Endothelial cell of umbilical vein (primary cell): Measurements from ENCODE around the gene PRCD. TPM values are rescaled to one million over a fixed set of nuclear protein-coding genes. Genes with fewer than 3 reads are reported as not detected.

Source experiments
- BruUV-seq: library from RNA; stranded (reverse); fragments of 400-500 nt; replicated peaks from 2 replicates; lab custom pipeline; 2021; lab: Mats Ljungman, UMichigan
- CTCF ChIA-PET: fragments of 300-600, 350-600 bp; sonication (Branson Sonifier 250); formaldehyde crosslinking; loops from one replicate; lab custom pipeline; 2021; ENCODE audit warnings: antibody characterized with exemption, inconsistent platforms; lab: Charles Lee
- POLR2A ChIA-PET: fragments of 300-600, 350-600 bp; sonication (Branson Sonifier 250); formaldehyde crosslinking; loops from one replicate; lab custom pipeline; 2021; ENCODE audit warnings: antibody characterized with exemption, inconsistent platforms; lab: Charles Lee
- DNase-seq: peaks from one replicate; pipeline ENCODE4 v3.0.0-alpha.2; 2011; ENCODE audit warnings: low read depth, low spot score
- FAIRE-seq: peaks from 2 replicates; lab custom pipeline; 2011; peaks lifted over from hg19 to GRCh38; lab: Jason Lieb, UNC
- H2AFZ ChIP-seq: 2 replicates; pipeline ENCODE4 v1.6.0; 2012; ENCODE audit warnings: low read depth, low read length, control low read depth, inconsistent platforms
- H3K27ac ChIP-seq: 2 replicates; pipeline ENCODE4 v1.5.1; 2011; ENCODE audit warnings: low read depth, mild to moderate bottlenecking, control low read depth, low read length, moderate library complexity; ENCODE audit not compliant: insufficient read depth
- H3K27me3 ChIP-seq, 2 experiments: 2 replicates each; pipeline versions ENCODE4 v1.6.0 to v1.6.1; 2011; ENCODE audit warnings: low read length in 2 of 2, mixed read lengths in 1 of 2; ENCODE audit not compliant: control insufficient read depth in 2 of 2, insufficient read depth in 2 of 2
- H3K36me3 ChIP-seq, 2 experiments: 2 replicates in 1 of 2; 3 replicates in 1 of 2; pipeline ENCODE4 v1.5.1; 2011; ENCODE audit warnings: low read length in 2 of 2, mild to moderate bottlenecking in 1 of 2, moderate library complexity in 1 of 2; ENCODE audit not compliant: control insufficient read depth in 2 of 2, insufficient read depth in 2 of 2; ENCODE audit errors: extremely low read depth in 1 of 2
- H3K4me1 ChIP-seq: 3 replicates; pipeline ENCODE4 v1.5.1; 2011; ENCODE audit warnings: mild to moderate bottlenecking, low read length; ENCODE audit not compliant: control insufficient read depth, insufficient read depth; ENCODE audit errors: extremely low read depth
- H3K4me2 ChIP-seq: 2 replicates; pipeline ENCODE4 v1.6.1; 2011; ENCODE audit warnings: low read length, control low read depth, mixed read lengths; ENCODE audit not compliant: insufficient read depth
- H3K4me3 ChIP-seq, 3 experiments: fragments of 200-600 bp in 1 of 3; sonication (generic), shearing (Covaris generic) in 1 of 3; replicated peaks in 1 of 3; 2 replicates each; pipeline ENCODE4 v1.5.1; 2011 to 2016; ENCODE audit warnings: control low read depth in 3 of 3, low read length in 3 of 3, mild to moderate bottlenecking in 2 of 3, inconsistent platforms in 1 of 3, low read depth in 1 of 3, moderate library complexity in 1 of 3; ENCODE audit not compliant: insufficient read depth in 1 of 3
- H3K79me2 ChIP-seq: 2 replicates; pipeline ENCODE4 v1.6.0; 2012; ENCODE audit warnings: low read length, inconsistent platforms; ENCODE audit not compliant: control insufficient read depth, insufficient read depth
- H3K9ac ChIP-seq: replicated peaks from 2 replicates; pipeline ENCODE3; 2011; ENCODE audit warnings: low read length, control low read depth; ENCODE audit not compliant: insufficient read depth; ENCODE audit errors: extremely low read depth
- H3K9me1 ChIP-seq: replicated peaks from 3 replicates; pipeline ENCODE4 v1.6.0; 2011; ENCODE audit warnings: mild to moderate bottlenecking, low read length; ENCODE audit not compliant: control insufficient read depth, insufficient read depth; ENCODE audit errors: extremely low read depth
- H3K9me3 ChIP-seq: replicated peaks from 2 replicates; pipeline ENCODE4 v1.5.1; 2012; ENCODE audit warnings: low read length, inconsistent platforms; ENCODE audit not compliant: control insufficient read depth, insufficient read depth
- H4K20me1 ChIP-seq: replicated peaks from 2 replicates; pipeline ENCODE3; 2011; ENCODE audit warnings: mild to moderate bottlenecking, low read length; ENCODE audit not compliant: control insufficient read depth, insufficient read depth; ENCODE audit errors: extremely low read depth
- CTCF ChIP-seq, 2 donors: IDR thresholded peaks; 1 replicate in 1 of 2; 2 replicates in 1 of 2; pipeline ENCODE4 v1.5.1; 2011; ENCODE audit warnings: low read length in 2 of 2, mild to moderate bottlenecking in 2 of 2, moderate library complexity in 2 of 2, control low read depth in 1 of 2, inconsistent platforms in 1 of 2, low read depth in 1 of 2; ENCODE audit not compliant: insufficient read depth in 1 of 2; ENCODE audit errors: extremely low read depth in 1 of 2
- EZH2 ChIP-seq: IDR thresholded peaks from 2 replicates; pipeline ENCODE4 v1.6.1; 2012; ENCODE audit warnings: borderline replicate concordance, low read depth, mild to moderate bottlenecking, moderate library complexity, low read length, inconsistent platforms; ENCODE audit not compliant: severe bottlenecking
- GATA2 ChIP-seq: IDR thresholded peaks from 2 replicates; pipeline ENCODE4 v1.7.0; 2011; ENCODE audit warnings: low read depth, mild to moderate bottlenecking, moderate library complexity, mixed read lengths, low read length; ENCODE audit not compliant: insufficient read length, insufficient read depth
- JUN ChIP-seq: IDR thresholded peaks from 2 replicates; pipeline ENCODE4 v1.6.1; 2011; ENCODE audit warnings: borderline replicate concordance, low read depth; ENCODE audit not compliant: insufficient read length, insufficient read depth
- MYC ChIP-seq: IDR thresholded peaks from one replicate; pipeline ENCODE4 v1.6.1; 2011; ENCODE audit warnings: mild to moderate bottlenecking, low read depth, low read length
- POLR2A ChIP-seq: IDR thresholded peaks from 2 replicates; pipeline ENCODE4 v1.6.1; 2012; ENCODE audit warnings: low read depth, mild to moderate bottlenecking, control low read depth, low read length
- POLR2AphosphoS5 ChIP-seq: IDR thresholded peaks from 2 replicates; pipeline ENCODE4 v1.6.1; 2012; ENCODE audit warnings: low read depth, mild to moderate bottlenecking, control low read depth, low read length, moderate library complexity; ENCODE audit not compliant: insufficient read depth
- dilution Hi-C: fragments of 300-500 bp; cut with MboI; formaldehyde crosslinking; loops from one replicate; pipeline ENCODE4 v1.15.0; 2019; ENCODE audit warnings: low sequenced_read_pairs; ENCODE audit not compliant: extremely low pct_ligation_motif_present
- intact Hi-C: fragments of 100-400 bp; cut with micrococcal nuclease; formaldehyde crosslinking; loops from one replicate; pipeline ENCODE4 v1.10.0; 2022
- polyA plus RNA-seq, 4 experiments: library from polyadenylated mRNA; depleted of rRNA in 3 of 4; stranded (reverse) in 3 of 4; unstranded in 1 of 4; fragments of >200 nt; gene quantifications; 2 replicates each; pipeline versions ENCODE4 v1.2.1 to v1.2.3, GENCODE V29; 2011 to 2012; ENCODE audit warnings: missing spikeins in 1 of 4
- total RNA-seq: library from RNA; stranded (reverse); gene quantifications from 2 replicates; pipeline ENCODE4 v1.2.3, GENCODE V29; 2021

The PRCD gene
- total and polyA plus RNA-seq, 2 donors (not counting 3 experiments of a cell fraction or from before 2014, with no cell fraction given) = not detected

DNA sequence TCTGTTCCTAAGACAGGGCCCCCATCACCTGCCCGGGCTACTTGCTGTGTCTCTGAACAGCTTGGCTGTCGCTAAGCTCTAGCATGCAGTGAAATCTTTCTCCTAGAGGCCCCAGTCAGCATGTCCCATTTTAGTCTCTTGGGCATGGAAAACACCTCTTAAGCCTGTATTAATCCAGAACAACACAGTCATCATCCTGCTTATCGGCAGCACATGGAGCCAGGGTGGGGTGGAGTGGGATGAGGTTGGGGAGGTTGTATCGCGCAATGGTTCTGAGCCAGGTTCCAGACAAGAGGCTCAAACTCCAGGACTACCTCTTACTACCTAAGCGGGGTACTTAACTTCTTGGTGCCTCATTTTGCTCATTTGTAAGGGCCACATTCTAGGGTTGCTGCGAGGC, 38.0 kb downstream of the PRCD start:
- Histone ChIP-seq H4K20me1 (no peaks in the 10 kb centered on the region), H3K79me2 (no peaks in the 10 kb centered on the region), H3K9ac (no peak overlapping the region), H3K4me3 (no peak overlapping the region), H3K9me1 (no peaks in the 10 kb centered on the region), H3K4me1 (no peaks in the 10 kb centered on the region), H3K9me3 (no peaks in the 10 kb centered on the region), H3K4me2 (no peak overlapping the region), H2AFZ (no peak overlapping the region), H3K27ac (no peak overlapping the region), H3K36me3 (no peaks in the 10 kb centered on the region), H3K27me3 (no peaks in the 10 kb centered on the region)
- dilution Hi-C loops = no loop called here
- no peak for FAIRE-seq
- no peak for TF ChIP-seq POLR2A
- TF ChIP-seq GATA2 = no peak
- no peak for TF ChIP-seq MYC
- TF ChIP-seq POLR2AphosphoS5 = no peak
- no peak for TF ChIP-seq EZH2
- TF ChIP-seq CTCF (IDR thresholded peaks at IDR 0.05; ENCODE audit: extremely low read depth in 1 of 2, insufficient read depth in 1 of 2, low read depth in 1 of 2, low read length in 2 of 2) = no peak
- TF ChIP-seq JUN = no peak
- no peak for DNase-seq
- ChIA-PET CTCF (interaction anchor here (1.6 to 1.7 kb wide), 2 partner anchors 20 to 111 kb away, joined by 3 to 8 read pairs; no protein-coding TSS in a partner anchor), POLR2A (no interaction called here)
- intact Hi-C loops = no loop called here
- no TSS peak for BruUV-seq
